Midbrain (tissue), 1 donor: ENCODE results near the gene SLC25A1.
"Not testable (repeated sequence)": the region's sequence is repeated elsewhere in the genome, so short reads cannot be mapped to it uniquely, and the experiment has no call there.

Source experiments
- DNase-seq: peaks from one replicate; lab custom pipeline; 2025; lab: John Stamatoyannopoulos, UW

SLC25A1 gene

GRCh38 chr22:19204640-19205039, 26.1 kb upstream of the SLC25A1 start:
- DNase-seq: no peak

GRCh38 chr22:19203834-19204233, 25.3 kb upstream of the SLC25A1 start:
- DNase-seq: no peak

DNA sequence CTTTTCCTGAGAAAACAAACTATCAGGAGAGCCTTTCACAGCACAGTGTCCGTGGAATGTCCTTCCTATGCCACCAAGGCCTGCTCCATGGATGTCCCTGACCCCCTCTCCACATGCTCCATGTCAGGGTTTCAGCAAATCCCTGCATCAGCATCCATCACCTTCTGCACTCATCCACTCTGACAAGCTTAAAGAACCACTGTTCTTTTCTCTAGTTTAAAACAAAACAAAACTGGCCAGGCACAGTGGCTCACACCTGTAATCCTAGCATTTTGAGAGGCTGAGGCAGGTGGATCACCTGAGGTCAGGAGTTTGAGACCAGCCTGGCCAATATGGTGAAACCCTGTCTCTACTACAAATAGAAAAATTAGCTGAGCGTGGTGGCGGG, 24.3 kb upstream of the SLC25A1 start:
- not testable (repeated sequence) for DNase-seq

DNA sequence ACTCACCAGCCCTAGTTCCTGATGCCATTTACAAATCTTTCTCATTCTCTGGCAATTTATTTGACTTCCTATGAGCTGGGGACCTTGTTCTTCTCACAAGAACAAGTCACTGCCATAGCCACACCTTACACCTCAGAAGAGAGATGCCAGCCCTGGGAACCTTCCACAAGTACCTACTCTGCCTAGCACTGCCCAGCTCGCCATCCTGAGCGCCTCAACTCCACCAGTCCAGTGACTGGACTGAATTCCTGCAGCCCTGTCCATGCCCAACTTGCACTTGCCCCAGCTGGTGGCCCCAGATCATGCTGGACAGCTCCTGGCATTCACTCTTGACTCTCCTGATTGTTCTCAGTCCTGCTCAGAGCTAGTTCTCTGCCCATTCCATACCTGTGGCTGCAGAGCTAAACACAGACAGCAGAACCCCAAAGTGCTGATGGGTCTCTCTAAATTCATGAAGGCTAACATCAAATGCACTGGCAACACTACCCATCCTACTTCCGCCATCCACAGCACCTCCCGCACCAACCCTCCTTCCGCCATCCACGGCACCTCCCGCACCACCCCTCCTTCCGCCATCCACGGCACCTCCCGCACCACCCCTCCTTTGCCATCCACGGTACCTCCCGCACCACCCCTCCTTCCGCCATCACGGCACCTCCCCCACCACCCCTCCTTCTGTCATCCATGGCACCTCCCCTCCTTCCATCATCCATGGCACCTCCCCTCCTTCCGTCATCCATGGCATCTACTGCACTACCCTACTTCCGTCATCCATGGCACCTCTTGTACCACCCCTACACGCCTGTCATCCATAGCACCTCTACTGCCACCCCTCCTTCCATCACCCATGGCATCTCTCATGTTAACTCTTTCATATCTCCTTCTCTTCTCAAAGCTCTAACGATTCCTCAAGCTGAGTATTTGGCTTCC, 23.6 kb upstream of the SLC25A1 start:
- no peak for DNase-seq

GRCh38 chr22:19201130-19201868, 22.8 kb upstream of the SLC25A1 start:
- no peak for DNase-seq

DNA sequence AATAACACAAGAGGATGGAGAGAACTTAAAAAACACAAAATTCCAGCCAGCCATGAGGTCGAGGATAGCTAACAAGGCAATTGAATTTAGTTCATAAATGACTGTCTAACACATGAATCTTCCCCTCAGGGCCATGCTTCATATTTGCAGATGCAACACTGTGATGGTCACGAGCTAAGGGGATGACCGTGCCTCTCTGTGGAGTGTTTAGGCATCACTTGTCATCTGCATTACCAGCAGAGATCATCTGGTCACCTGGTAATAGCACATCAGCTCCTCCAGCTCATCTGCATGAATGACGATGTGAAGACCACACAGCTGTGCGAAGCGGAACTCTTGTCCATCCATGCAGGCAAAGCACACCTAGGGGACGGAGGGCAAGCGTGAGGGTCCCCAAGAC, 20.9 kb upstream of the SLC25A1 start:
- DNase-seq: no peak

DNA sequence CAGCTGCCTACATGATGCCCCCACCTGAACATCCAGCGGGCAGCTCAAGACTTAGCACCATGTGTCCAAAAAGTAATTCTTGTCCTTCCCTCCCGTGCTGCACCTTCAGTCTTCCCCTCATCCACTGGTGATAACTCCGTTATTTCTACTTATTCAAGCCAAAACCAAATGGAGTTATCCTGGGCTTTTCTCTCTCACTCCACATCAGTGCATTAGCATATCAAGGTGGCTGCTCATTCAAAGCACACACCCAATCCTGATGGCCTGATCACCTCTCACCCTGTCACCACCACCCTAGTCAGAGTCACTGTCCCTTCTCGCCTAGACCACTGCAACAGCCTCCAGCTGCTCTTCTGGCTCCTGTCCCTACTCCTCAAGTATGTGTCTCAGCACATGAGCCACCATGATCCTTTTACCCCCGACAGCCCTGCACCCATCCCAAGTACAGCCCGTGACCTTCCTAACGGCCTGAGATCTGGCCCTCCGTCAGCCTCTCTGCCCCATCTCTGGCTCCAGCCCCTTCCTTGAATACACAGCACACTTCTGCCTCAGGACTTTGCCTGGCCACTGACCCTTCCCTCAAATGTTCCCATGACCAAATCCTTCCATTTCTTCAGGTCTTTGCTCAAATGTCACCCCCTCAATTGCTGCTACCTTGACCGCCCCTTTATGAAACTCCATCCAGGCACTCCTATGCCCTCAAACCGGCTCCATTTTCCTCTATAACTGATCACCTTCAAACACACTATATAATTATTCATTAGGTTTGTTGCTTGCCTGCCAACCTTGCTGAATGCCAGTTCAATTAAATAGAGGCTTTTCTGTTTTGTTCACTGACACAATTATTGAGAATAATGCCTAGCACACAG, 19.7 kb upstream of the SLC25A1 start:
- no peak for DNase-seq

DNA sequence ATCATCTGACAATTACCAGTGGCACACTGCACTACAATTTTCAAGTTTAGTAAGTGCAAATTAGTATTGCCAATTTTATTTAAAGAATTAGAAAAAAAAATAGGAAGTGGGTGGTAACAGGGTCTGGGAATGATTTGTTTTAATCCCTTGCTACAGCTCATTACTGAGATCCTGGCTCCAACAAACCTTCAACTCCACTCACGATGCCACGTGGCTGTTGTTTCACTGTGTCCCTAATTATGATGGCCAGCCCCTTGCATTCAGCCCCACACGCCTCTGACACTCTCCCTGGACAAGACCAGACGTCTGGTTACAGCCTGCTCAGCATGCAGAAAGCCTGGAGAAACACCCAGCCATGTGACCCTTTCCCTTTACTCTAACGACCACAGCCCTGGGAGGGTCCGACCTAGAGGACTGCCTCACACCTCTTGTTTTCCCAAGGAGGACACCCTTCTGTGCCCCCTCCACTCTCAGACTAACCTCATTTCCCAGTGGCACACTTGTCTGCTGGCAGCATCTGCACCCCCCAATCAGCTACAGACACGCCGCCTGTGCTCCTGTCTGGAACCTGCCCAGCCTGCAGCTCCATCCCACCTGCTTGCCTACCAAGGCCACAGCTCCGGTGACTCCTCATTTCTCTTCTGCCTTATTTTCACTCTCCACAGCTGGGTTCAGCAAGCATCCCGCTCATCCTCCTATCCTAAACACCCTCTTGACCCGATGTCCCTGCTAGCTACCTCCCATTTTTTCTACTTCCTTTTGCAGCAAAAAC, 18.5 kb upstream of the SLC25A1 start:
- no peak for DNase-seq

- no peak for DNase-seq
Measured at GRCh38 chr22:19195796-19196731, 17.5 kb upstream of the SLC25A1 start.

DNA sequence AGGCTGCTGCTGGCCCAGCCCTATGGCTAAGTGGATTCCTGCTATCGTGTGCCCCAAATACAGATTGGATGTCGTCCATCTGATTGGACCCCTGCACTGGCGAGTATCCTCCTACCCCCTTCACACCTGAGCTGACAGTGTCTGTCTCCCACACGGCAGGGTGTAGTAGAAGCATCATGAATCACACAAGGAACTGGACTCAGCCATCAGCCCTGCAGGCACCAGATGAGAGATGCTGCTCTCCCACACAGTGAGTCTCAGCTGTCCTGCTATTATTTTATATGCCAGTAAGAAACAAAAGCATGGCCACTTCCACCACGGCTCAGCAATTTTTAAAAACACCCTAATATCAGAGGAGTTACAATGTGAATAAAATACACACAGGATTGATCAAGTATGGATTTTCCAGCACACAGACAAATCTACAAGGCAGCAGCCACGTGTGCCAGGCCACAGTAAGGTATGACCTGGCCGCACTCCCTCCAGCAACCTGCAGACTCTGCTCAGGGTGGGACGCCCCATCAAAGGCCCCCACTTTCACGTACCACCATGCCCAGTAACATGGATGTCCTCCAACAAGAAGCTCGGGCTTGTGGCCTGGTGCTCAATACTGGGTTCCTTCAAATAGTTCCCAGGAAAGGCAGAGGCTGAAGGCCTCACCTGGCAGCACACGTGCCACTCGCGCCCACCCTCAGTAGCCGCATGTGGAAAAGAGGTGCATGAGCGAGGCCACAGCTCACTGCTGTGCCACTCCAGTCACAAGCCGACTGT, 16.4 kb upstream of the SLC25A1 start:
- DNase-seq: no peak

GRCh38 chr22:19193879-19194278, 15.3 kb upstream of the SLC25A1 start:
- no peak for DNase-seq

DNA sequence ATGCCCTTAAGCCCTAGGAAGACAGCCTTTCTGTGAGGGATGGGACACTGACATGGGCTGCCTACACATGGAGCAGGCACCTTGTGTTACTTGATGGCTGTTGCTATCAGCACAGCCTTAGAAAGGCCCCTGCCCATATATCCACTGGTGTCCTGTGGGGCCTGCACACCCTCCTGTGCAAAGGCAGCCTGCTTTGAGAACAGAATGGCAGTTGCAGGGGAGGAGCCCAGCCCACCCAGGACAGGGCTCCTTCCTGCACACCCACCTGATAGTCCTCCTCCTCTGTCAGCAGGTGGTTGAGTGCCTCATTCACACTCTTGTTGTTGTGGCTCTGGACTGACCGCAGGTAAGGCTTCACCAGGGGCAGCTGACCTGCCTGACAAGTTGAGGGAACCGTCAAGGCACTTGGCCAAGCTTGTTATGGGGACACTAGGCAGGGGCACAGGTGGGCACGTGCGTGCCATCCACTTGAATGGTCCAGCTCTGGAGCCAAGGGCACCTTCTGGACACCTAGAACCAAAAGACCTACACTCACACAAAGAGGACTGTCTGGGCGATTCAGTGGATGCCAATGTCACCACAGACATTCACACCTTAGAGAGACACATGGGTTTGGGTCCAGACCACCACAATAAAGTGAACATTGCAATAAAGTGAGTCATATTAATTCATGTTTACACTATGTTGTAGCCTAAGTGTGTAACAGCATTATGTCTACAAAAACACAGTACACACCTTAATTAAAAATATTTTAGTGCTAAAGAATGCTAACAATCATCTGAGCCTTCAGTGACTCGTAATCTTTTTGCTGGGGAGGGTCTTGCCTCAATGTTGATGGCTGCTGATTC, 9.4 kb upstream of the SLC25A1 start:
- DNase-seq: no peak

- no peak for DNase-seq
Measured at GRCh38 chr22:19184276-19184997, 5.9 kb upstream of the SLC25A1 start.

- DNase-seq: no peak
Measured at GRCh38 chr22:19183216-19183615, 4.7 kb upstream of the SLC25A1 start.

- DNase-seq: no peak
Measured at GRCh38 chr22:19182472-19183157, 4.1 kb upstream of the SLC25A1 start.

- no peak for DNase-seq
Measured at GRCh38 chr22:19181786-19182471, 3.4 kb upstream of the SLC25A1 start.
